Fibroblast of the aortic adventitia (primary cell): ENCODE data around the gene CIAO2B. TPM values are rescaled to one million over a fixed set of nuclear protein-coding genes. Genes with fewer than 3 reads are reported as not detected.

Experiments
- DNase-seq: peaks from one replicate; pipeline ENCODE4 v3.0.0-alpha.2; 2010; ENCODE audit warnings: low read depth
- H3K4me3 ChIP-seq: 2 replicates; pipeline ENCODE4 v1.5.1; 2011; ENCODE audit warnings: low read depth, mild to moderate bottlenecking, control low read depth, low read length, moderate library complexity
- total RNA-seq: library from RNA; depleted of rRNA; stranded (reverse); fragments of >200 nt; gene quantifications from 2 replicates; pipeline ENCODE4 v1.2.3, GENCODE V29; 2012; ENCODE audit warnings: low replicate concordance
- TF ChIP-seq, protein P1 (sequence below): IDR thresholded peaks from 2 replicates; pipeline ENCODE4 v1.5.1; 2011; ENCODE audit warnings: mild to moderate bottlenecking, low read length, control low read depth, inconsistent platforms; ENCODE audit not compliant: insufficient read depth

Gene CIAO2B
- total RNA-seq, 1 donor: 109 TPM

- no peak overlapping the region for H3K4me3 ChIP-seq
- TF ChIP-seq, protein P1, sequence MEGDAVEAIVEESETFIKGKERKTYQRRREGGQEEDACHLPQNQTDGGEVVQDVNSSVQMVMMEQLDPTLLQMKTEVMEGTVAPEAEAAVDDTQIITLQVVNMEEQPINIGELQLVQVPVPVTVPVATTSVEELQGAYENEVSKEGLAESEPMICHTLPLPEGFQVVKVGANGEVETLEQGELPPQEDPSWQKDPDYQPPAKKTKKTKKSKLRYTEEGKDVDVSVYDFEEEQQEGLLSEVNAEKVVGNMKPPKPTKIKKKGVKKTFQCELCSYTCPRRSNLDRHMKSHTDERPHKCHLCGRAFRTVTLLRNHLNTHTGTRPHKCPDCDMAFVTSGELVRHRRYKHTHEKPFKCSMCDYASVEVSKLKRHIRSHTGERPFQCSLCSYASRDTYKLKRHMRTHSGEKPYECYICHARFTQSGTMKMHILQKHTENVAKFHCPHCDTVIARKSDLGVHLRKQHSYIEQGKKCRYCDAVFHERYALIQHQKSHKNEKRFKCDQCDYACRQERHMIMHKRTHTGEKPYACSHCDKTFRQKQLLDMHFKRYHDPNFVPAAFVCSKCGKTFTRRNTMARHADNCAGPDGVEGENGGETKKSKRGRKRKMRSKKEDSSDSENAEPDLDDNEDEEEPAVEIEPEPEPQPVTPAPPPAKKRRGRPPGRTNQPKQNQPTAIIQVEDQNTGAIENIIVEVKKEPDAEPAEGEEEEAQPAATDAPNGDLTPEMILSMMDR: no peak
- DNase-seq: no peak
Observed at GRCh38 chr16:66953462-66954096, 19.4 kb upstream of the CIAO2B start.

GRCh38 chr16:66952430-66953110, 18.4 kb upstream of the CIAO2B start:
- no peak overlapping the region for H3K4me3 ChIP-seq
- TF ChIP-seq, protein P1: no peak
- no peak for DNase-seq

DNA sequence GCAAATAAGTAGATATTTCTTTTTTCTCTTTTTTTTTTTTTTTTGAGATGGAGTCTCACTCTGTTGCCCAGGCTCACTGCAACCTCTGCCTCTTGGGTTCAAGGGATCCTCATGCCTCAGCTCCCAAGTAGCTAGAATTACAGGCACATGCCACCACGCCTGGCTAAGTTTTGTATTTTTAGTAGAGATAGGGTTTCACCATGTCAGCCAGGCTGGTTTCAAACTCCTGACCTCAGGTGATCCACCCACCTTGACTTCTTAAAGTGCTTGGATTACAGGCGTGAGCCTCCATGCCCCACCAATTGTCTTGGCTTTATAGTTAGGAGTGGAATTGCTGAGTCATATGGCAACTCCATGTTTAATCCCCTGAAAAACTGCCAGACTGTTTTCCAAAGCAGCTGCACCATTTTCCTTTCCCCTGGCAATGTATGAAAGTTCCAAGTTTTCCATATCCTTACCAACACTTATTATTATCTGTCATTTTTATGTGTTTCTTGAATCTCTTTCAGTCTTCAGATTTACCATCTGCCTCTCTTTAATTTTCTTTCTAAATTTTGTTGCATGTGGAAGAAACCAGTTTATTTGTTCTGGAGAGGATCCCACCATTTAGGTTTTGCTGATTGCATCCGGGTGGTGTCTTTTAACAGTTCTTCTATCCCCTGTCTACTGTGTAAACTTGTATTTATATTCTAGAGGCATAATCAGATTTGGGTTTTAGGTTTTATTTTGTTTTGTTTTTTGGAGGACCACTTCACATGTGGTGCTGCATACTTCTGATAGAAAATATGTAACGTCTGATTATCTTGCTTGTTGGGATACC, 17.0 kb upstream of the CIAO2B start:
- TF ChIP-seq, protein P1: no peak
- no peak overlapping the region for H3K4me3 ChIP-seq
- no peak for DNase-seq

GRCh38 chr16:66950437-66950836, 16.2 kb upstream of the CIAO2B start:
- DNase-seq: no peak
- H3K4me3 ChIP-seq: no peak overlapping the region
- TF ChIP-seq, protein P1: no peak

- DNase-seq: no peak
- TF ChIP-seq, protein P1: no peak
- no peak overlapping the region for H3K4me3 ChIP-seq
Observed at GRCh38 chr16:66949472-66949871, 15.3 kb upstream of the CIAO2B start.

- H3K4me3 ChIP-seq: no peak overlapping the region
- TF ChIP-seq, protein P1: no peak
- DNase-seq: no peak
Observed at GRCh38 chr16:66948837-66949225, 14.6 kb upstream of the CIAO2B start.
